Endothelial cell of umbilical vein (primary cell): ENCODE results near the gene PRR18. TPM values are rescaled to one million over a fixed set of nuclear protein-coding genes. Genes with fewer than 3 reads are reported as not detected.

Experiments used
- BruUV-seq: library from RNA; stranded (reverse); fragments of 400-500 nt; replicated peaks from 2 replicates; lab custom pipeline; 2021; lab: Mats Ljungman, UMichigan
- CTCF ChIA-PET: fragments of 300-600, 350-600 bp; sonication (Branson Sonifier 250); formaldehyde crosslinking; loops from one replicate; lab custom pipeline; 2021; ENCODE audit warnings: antibody characterized with exemption, inconsistent platforms; lab: Charles Lee
- POLR2A ChIA-PET: fragments of 300-600, 350-600 bp; sonication (Branson Sonifier 250); formaldehyde crosslinking; loops from one replicate; lab custom pipeline; 2021; ENCODE audit warnings: antibody characterized with exemption, inconsistent platforms; lab: Charles Lee
- DNase-seq: peaks from one replicate; pipeline ENCODE4 v3.0.0-alpha.2; 2011; ENCODE audit warnings: low read depth, low spot score
- FAIRE-seq: peaks from 2 replicates; lab custom pipeline; 2011; peaks lifted over from hg19 to GRCh38; lab: Jason Lieb, UNC
- H2AFZ ChIP-seq: 2 replicates; pipeline ENCODE4 v1.6.0; 2012; ENCODE audit warnings: low read depth, low read length, control low read depth, inconsistent platforms
- H3K27ac ChIP-seq: 2 replicates; pipeline ENCODE4 v1.5.1; 2011; ENCODE audit warnings: low read depth, mild to moderate bottlenecking, control low read depth, low read length, moderate library complexity; ENCODE audit not compliant: insufficient read depth
- H3K27me3 ChIP-seq, 2 experiments: 2 replicates each; pipeline versions ENCODE4 v1.6.0 to v1.6.1; 2011; ENCODE audit warnings: low read length in 2 of 2, mixed read lengths in 1 of 2; ENCODE audit not compliant: control insufficient read depth in 2 of 2, insufficient read depth in 2 of 2
- H3K36me3 ChIP-seq, 2 experiments: 2 replicates in 1 of 2; 3 replicates in 1 of 2; pipeline ENCODE4 v1.5.1; 2011; ENCODE audit warnings: low read length in 2 of 2, mild to moderate bottlenecking in 1 of 2, moderate library complexity in 1 of 2; ENCODE audit not compliant: control insufficient read depth in 2 of 2, insufficient read depth in 2 of 2; ENCODE audit errors: extremely low read depth in 1 of 2
- H3K4me1 ChIP-seq: 3 replicates; pipeline ENCODE4 v1.5.1; 2011; ENCODE audit warnings: mild to moderate bottlenecking, low read length; ENCODE audit not compliant: control insufficient read depth, insufficient read depth; ENCODE audit errors: extremely low read depth
- H3K4me2 ChIP-seq: 2 replicates; pipeline ENCODE4 v1.6.1; 2011; ENCODE audit warnings: low read length, control low read depth, mixed read lengths; ENCODE audit not compliant: insufficient read depth
- H3K4me3 ChIP-seq, 3 experiments: fragments of 200-600 bp in 1 of 3; sonication (generic), shearing (Covaris generic) in 1 of 3; replicated peaks in 1 of 3; 2 replicates each; pipeline ENCODE4 v1.5.1; 2011 to 2016; ENCODE audit warnings: control low read depth in 3 of 3, low read length in 3 of 3, mild to moderate bottlenecking in 2 of 3, inconsistent platforms in 1 of 3, low read depth in 1 of 3, moderate library complexity in 1 of 3; ENCODE audit not compliant: insufficient read depth in 1 of 3
- H3K79me2 ChIP-seq: 2 replicates; pipeline ENCODE4 v1.6.0; 2012; ENCODE audit warnings: low read length, inconsistent platforms; ENCODE audit not compliant: control insufficient read depth, insufficient read depth
- H3K9ac ChIP-seq: replicated peaks from 2 replicates; pipeline ENCODE3; 2011; ENCODE audit warnings: low read length, control low read depth; ENCODE audit not compliant: insufficient read depth; ENCODE audit errors: extremely low read depth
- H3K9me1 ChIP-seq: replicated peaks from 3 replicates; pipeline ENCODE4 v1.6.0; 2011; ENCODE audit warnings: mild to moderate bottlenecking, low read length; ENCODE audit not compliant: control insufficient read depth, insufficient read depth; ENCODE audit errors: extremely low read depth
- H3K9me3 ChIP-seq: replicated peaks from 2 replicates; pipeline ENCODE4 v1.5.1; 2012; ENCODE audit warnings: low read length, inconsistent platforms; ENCODE audit not compliant: control insufficient read depth, insufficient read depth
- H4K20me1 ChIP-seq: replicated peaks from 2 replicates; pipeline ENCODE3; 2011; ENCODE audit warnings: mild to moderate bottlenecking, low read length; ENCODE audit not compliant: control insufficient read depth, insufficient read depth; ENCODE audit errors: extremely low read depth
- EZH2 ChIP-seq: IDR thresholded peaks from 2 replicates; pipeline ENCODE4 v1.6.1; 2012; ENCODE audit warnings: borderline replicate concordance, low read depth, mild to moderate bottlenecking, moderate library complexity, low read length, inconsistent platforms; ENCODE audit not compliant: severe bottlenecking
- FOS ChIP-seq: IDR thresholded peaks from 2 replicates; pipeline ENCODE4 v1.6.1; 2011; ENCODE audit warnings: mild to moderate bottlenecking, low read length, moderate library complexity, borderline replicate concordance; ENCODE audit not compliant: insufficient read depth
- GATA2 ChIP-seq: IDR thresholded peaks from 2 replicates; pipeline ENCODE4 v1.7.0; 2011; ENCODE audit warnings: low read depth, mild to moderate bottlenecking, moderate library complexity, mixed read lengths, low read length; ENCODE audit not compliant: insufficient read length, insufficient read depth
- JUN ChIP-seq: IDR thresholded peaks from 2 replicates; pipeline ENCODE4 v1.6.1; 2011; ENCODE audit warnings: borderline replicate concordance, low read depth; ENCODE audit not compliant: insufficient read length, insufficient read depth
- MAX ChIP-seq: IDR thresholded peaks from 2 replicates; pipeline ENCODE4 v1.6.1; 2011; ENCODE audit not compliant: insufficient read depth, insufficient read length
- MYC ChIP-seq: IDR thresholded peaks from one replicate; pipeline ENCODE4 v1.6.1; 2011; ENCODE audit warnings: mild to moderate bottlenecking, low read depth, low read length
- POLR2A ChIP-seq: IDR thresholded peaks from 2 replicates; pipeline ENCODE4 v1.6.1; 2012; ENCODE audit warnings: low read depth, mild to moderate bottlenecking, control low read depth, low read length
- POLR2AphosphoS5 ChIP-seq: IDR thresholded peaks from 2 replicates; pipeline ENCODE4 v1.6.1; 2012; ENCODE audit warnings: low read depth, mild to moderate bottlenecking, control low read depth, low read length, moderate library complexity; ENCODE audit not compliant: insufficient read depth
- dilution Hi-C: fragments of 300-500 bp; cut with MboI; formaldehyde crosslinking; loops from one replicate; pipeline ENCODE4 v1.15.0; 2019; ENCODE audit warnings: low sequenced_read_pairs; ENCODE audit not compliant: extremely low pct_ligation_motif_present
- intact Hi-C: fragments of 100-400 bp; cut with micrococcal nuclease; formaldehyde crosslinking; loops from one replicate; pipeline ENCODE4 v1.10.0; 2022
- polyA plus RNA-seq, 4 experiments: library from polyadenylated mRNA; depleted of rRNA in 3 of 4; stranded (reverse) in 3 of 4; unstranded in 1 of 4; fragments of >200 nt; gene quantifications; 2 replicates each; pipeline versions ENCODE4 v1.2.1 to v1.2.3, GENCODE V29; 2011 to 2012; ENCODE audit warnings: missing spikeins in 1 of 4
- total RNA-seq: library from RNA; stranded (reverse); gene quantifications from 2 replicates; pipeline ENCODE4 v1.2.3, GENCODE V29; 2021
- TF ChIP-seq, protein P1 (sequence below), 2 donors: IDR thresholded peaks; 1 replicate in 1 of 2; 2 replicates in 1 of 2; pipeline ENCODE4 v1.5.1; 2011; ENCODE audit warnings: low read length in 2 of 2, mild to moderate bottlenecking in 2 of 2, moderate library complexity in 2 of 2, control low read depth in 1 of 2, inconsistent platforms in 1 of 2, low read depth in 1 of 2; ENCODE audit not compliant: insufficient read depth in 1 of 2; ENCODE audit errors: extremely low read depth in 1 of 2

Gene PRR18
- total and polyA plus RNA-seq, 2 donors (not counting 3 experiments of a cell fraction or from before 2014, with no cell fraction given), result not detected

GRCh38 chr6:166341464-166341863 is 33.3 kb upstream of the PRR18 start:
- Histone ChIP-seq H3K9me3 (no peaks in the 10 kb centered on the region), H4K20me1 (no peaks in the 10 kb centered on the region), H2AFZ (no peak overlapping the region), H3K9ac (peak overlapping the region; percentile 99), H3K4me2 (peak overlapping the region; percentile 96), H3K27me3 (no peaks in the 10 kb centered on the region), H3K36me3 (no peaks in the 10 kb centered on the region), H3K27ac (peak overlapping the region; percentile 95), H3K79me2 (peaks cover 51% of the 10 kb centered on the region), H3K4me1 (peaks cover 13% of the 10 kb centered on the region), H3K4me3 (peak overlapping the region; percentile 79 to 99 (median 93)), H3K9me1 (no peaks in the 10 kb centered on the region)
- no TSS peak for BruUV-seq
- ChIA-PET POLR2A (interaction anchor here (0.7 kb wide), 1 partner anchor 1946 kb away, joined by 3 read pairs; no protein-coding TSS in a partner anchor), CTCF (interaction anchor here (0.6 to 2.2 kb wide), 2 partner anchors 40 to 536 kb away, joined by 3 to 16 read pairs; no protein-coding TSS in a partner anchor)
- intact Hi-C loops (loop anchor here (5.0 kb wide), 1 partner anchor 286 kb away; the partner anchor contains the start of gene RPS6KA2), dilution Hi-C loops (no loop called here)
- FAIRE-seq, result no peak
- no peak for DNase-seq
- TF ChIP-seq POLR2A (no peak), MYC (no peak)
- TF ChIP-seq, protein P1, sequence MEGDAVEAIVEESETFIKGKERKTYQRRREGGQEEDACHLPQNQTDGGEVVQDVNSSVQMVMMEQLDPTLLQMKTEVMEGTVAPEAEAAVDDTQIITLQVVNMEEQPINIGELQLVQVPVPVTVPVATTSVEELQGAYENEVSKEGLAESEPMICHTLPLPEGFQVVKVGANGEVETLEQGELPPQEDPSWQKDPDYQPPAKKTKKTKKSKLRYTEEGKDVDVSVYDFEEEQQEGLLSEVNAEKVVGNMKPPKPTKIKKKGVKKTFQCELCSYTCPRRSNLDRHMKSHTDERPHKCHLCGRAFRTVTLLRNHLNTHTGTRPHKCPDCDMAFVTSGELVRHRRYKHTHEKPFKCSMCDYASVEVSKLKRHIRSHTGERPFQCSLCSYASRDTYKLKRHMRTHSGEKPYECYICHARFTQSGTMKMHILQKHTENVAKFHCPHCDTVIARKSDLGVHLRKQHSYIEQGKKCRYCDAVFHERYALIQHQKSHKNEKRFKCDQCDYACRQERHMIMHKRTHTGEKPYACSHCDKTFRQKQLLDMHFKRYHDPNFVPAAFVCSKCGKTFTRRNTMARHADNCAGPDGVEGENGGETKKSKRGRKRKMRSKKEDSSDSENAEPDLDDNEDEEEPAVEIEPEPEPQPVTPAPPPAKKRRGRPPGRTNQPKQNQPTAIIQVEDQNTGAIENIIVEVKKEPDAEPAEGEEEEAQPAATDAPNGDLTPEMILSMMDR (IDR thresholded peaks at IDR 0.05; ENCODE audit: extremely low read depth in 1 of 2, insufficient read depth in 1 of 2, low read depth in 1 of 2, low read length in 2 of 2), result no peak

DNA sequence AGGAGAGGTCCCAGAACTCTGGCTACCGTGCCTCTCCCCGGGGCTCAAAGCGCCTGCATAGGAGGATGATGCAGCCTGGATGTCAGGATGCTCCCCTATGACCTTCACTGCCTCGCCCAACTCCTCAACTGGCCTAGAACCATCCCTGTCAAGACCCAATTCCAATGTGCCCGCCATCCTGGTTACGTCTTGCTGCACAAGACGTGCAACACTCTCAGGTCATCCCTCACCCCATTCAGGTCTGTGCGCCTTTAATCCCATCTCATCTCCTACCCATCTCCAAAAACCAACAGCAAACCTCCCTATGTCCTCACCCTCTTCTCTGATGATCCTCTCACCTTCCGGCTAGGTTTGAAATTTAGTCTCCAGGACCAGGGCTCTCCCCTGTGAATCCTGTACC is 30.7 kb upstream of the PRR18 start:
- peaks cover 51% of the 10 kb centered on the region for H3K79me2 ChIP-seq
- no peak overlapping the region for H3K9ac ChIP-seq
- no peak overlapping the region for H3K4me2 ChIP-seq
- no peak overlapping the region for H2AFZ ChIP-seq
- H3K4me1 ChIP-seq, result peaks cover 13% of the 10 kb centered on the region
- FAIRE-seq, result no peak
- no peak for TF ChIP-seq JUN
- no peak for TF ChIP-seq MAX
- no peak for TF ChIP-seq POLR2AphosphoS5
- TF ChIP-seq, protein P1 (IDR thresholded peaks at IDR 0.05; ENCODE audit: extremely low read depth in 1 of 2, insufficient read depth in 1 of 2, low read depth in 1 of 2, low read length in 2 of 2), result no peak
- no peak for TF ChIP-seq MYC
- no peak for TF ChIP-seq POLR2A
- no peak for TF ChIP-seq FOS
- no peak for TF ChIP-seq GATA2
- no peak for TF ChIP-seq EZH2
- H3K27ac ChIP-seq, result no peak overlapping the region
- dilution Hi-C loops, result no loop called here
- no TSS peak for BruUV-seq
- H4K20me1 ChIP-seq, result no peaks in the 10 kb centered on the region
- H3K9me3 ChIP-seq, result no peaks in the 10 kb centered on the region
- intact Hi-C loops, result no loop called here
- POLR2A ChIA-PET, result no interaction called here
- no peaks in the 10 kb centered on the region for H3K27me3 ChIP-seq
- no peak for DNase-seq
- no peak overlapping the region for H3K4me3 ChIP-seq
- H3K36me3 ChIP-seq, result no peaks in the 10 kb centered on the region
- no peaks in the 10 kb centered on the region for H3K9me1 ChIP-seq
- CTCF ChIA-PET, result no interaction called here
